Measurements from ENCODE around the gene EPB41L4B. TPM values are rescaled to one million over a fixed set of nuclear protein-coding genes. Genes with fewer than 3 reads are reported as not detected.

The EPB41L4B gene
- total and polyA plus RNA-seq, 7 experiments from 2014 or later: 0.36 TPM; not detected in 6

- Histone ChIP-seq H3K27ac (ENCODE audit: low read depth, low read length) (no peak overlapping the region), H3K36me3 (ENCODE audit: control insufficient read depth in 2 of 3, insufficient read depth in 3 of 3, low read length in 3 of 3) (no peaks in the 10 kb centered on the region), H3K4me3 (ENCODE audit: low read length) (no peak overlapping the region), H3K9me3 (ENCODE audit: control insufficient read depth in 2 of 3, low read length in 3 of 3) (no peaks in the 10 kb centered on the region), H3K27me3 (ENCODE audit: control insufficient read depth in 2 of 2, insufficient read depth in 2 of 2, low read length in 2 of 2) (no peaks in the 10 kb centered on the region), H3K4me1 (ENCODE audit: control insufficient read depth in 2 of 2, insufficient read depth in 2 of 2, low read length in 2 of 2) (no peaks in the 10 kb centered on the region)
- no peak for DNase-seq
- CTCF ChIA-PET: no interaction called here
- intact Hi-C loops (cut with micrococcal nuclease): no loop called here
- POLR2A ChIA-PET: no interaction called here
- Mint-ChIP-seq H3K27ac (no peak overlapping the region), H3K9me3 (peaks cover 0 to 2% (median 0%) of the 10 kb centered on the region in 11 donors), H3K4me3 (no peak overlapping the region), H3K4me1 (no peaks in the 10 kb centered on the region), H3K36me3 (no peaks in the 10 kb centered on the region), H3K27me3 (peaks cover 8 to 25% (median 11%) of the 10 kb centered on the region in 5 donors)
- no peak for ATAC-seq
Measured at GRCh38 chr9:109206670-109207069, 114.2 kb downstream of the EPB41L4B start.

GRCh38 chr9:109205526-109205925 is 115.3 kb downstream of the EPB41L4B start:
- Mint-ChIP-seq H3K27ac (no peak overlapping the region), H3K4me3 (no peak overlapping the region), H3K4me1 (no peaks in the 10 kb centered on the region), H3K27me3 (peaks cover 4 to 19% (median 8%) of the 10 kb centered on the region in 5 donors), H3K9me3 (peaks cover 0 to 2% (median 0%) of the 10 kb centered on the region in 11 donors), H3K36me3 (no peaks in the 10 kb centered on the region)
- intact Hi-C loops (cut with micrococcal nuclease): no loop called here
- no peak for ATAC-seq
- no peaks in the 10 kb centered on the region for H3K9me3 ChIP-seq (ENCODE audit: control insufficient read depth in 2 of 3, low read length in 3 of 3)
- CTCF ChIA-PET: no interaction called here
- no peak overlapping the region for H3K4me3 ChIP-seq (ENCODE audit: low read length)
- POLR2A ChIA-PET: no interaction called here
- H3K4me1 ChIP-seq (ENCODE audit: control insufficient read depth in 2 of 2, insufficient read depth in 2 of 2, low read length in 2 of 2): no peaks in the 10 kb centered on the region
- no peaks in the 10 kb centered on the region for H3K27me3 ChIP-seq (ENCODE audit: control insufficient read depth in 2 of 2, insufficient read depth in 2 of 2, low read length in 2 of 2)
- DNase-seq: no peak
- no peaks in the 10 kb centered on the region for H3K36me3 ChIP-seq (ENCODE audit: control insufficient read depth in 2 of 3, insufficient read depth in 3 of 3, low read length in 3 of 3)
- H3K27ac ChIP-seq (ENCODE audit: low read depth, low read length): no peak overlapping the region

GRCh38 chr9:109203761-109204360 is 117.0 kb downstream of the EPB41L4B start:
- H3K9me3 Mint-ChIP-seq: peaks cover 0 to 2% (median 0%) of the 10 kb centered on the region in 11 donors
- H3K4me3 ChIP-seq (ENCODE audit: low read length): no peak overlapping the region
- DNase-seq (no peak), ATAC-seq (no peak)
- POLR2A ChIA-PET: no interaction called here
- peaks cover 2 to 18% (median 15%) of the 10 kb centered on the region in 5 donors for H3K27me3 Mint-ChIP-seq
- no peaks in the 10 kb centered on the region for H3K36me3 ChIP-seq (ENCODE audit: control insufficient read depth in 2 of 3, insufficient read depth in 3 of 3, low read length in 3 of 3)
- H3K27ac ChIP-seq (ENCODE audit: low read depth, low read length): no peak overlapping the region
- no peaks in the 10 kb centered on the region for H3K4me1 Mint-ChIP-seq
- no peaks in the 10 kb centered on the region for H3K27me3 ChIP-seq (ENCODE audit: control insufficient read depth in 2 of 2, insufficient read depth in 2 of 2, low read length in 2 of 2)
- H3K36me3 Mint-ChIP-seq: no peaks in the 10 kb centered on the region
- intact Hi-C loops (cut with micrococcal nuclease): no loop called here
- CTCF ChIA-PET: interaction anchor here (1.0 kb wide), 1 partner anchor 80 kb away, joined by 4 read pairs; no protein-coding TSS in a partner anchor
- no peak overlapping the region for H3K27ac Mint-ChIP-seq
- no peak overlapping the region for H3K4me3 Mint-ChIP-seq
- H3K4me1 ChIP-seq (ENCODE audit: control insufficient read depth in 2 of 2, insufficient read depth in 2 of 2, low read length in 2 of 2): no peaks in the 10 kb centered on the region
- no peaks in the 10 kb centered on the region for H3K9me3 ChIP-seq (ENCODE audit: control insufficient read depth in 2 of 3, low read length in 3 of 3)

- Histone ChIP-seq H3K4me3 (ENCODE audit: low read length) (no peak overlapping the region), H3K9me3 (ENCODE audit: control insufficient read depth in 2 of 3, low read length in 3 of 3) (no peaks in the 10 kb centered on the region), H3K27me3 (ENCODE audit: control insufficient read depth in 2 of 2, insufficient read depth in 2 of 2, low read length in 2 of 2) (no peaks in the 10 kb centered on the region), H3K27ac (ENCODE audit: low read depth, low read length) (no peak overlapping the region), H3K4me1 (ENCODE audit: control insufficient read depth in 2 of 2, insufficient read depth in 2 of 2, low read length in 2 of 2) (no peaks in the 10 kb centered on the region), H3K36me3 (ENCODE audit: control insufficient read depth in 2 of 3, insufficient read depth in 3 of 3, low read length in 3 of 3) (no peaks in the 10 kb centered on the region)
- DNase-seq (no peak), ATAC-seq (no peak)
- intact Hi-C loops (cut with micrococcal nuclease): loop anchor here in 1 of 2 donors (5.0 to 10.0 kb wide), 4 partner anchors 102 to 265 kb away; partner anchors contain the start of genes ABITRAM and ELP1
- H3K4me3 Mint-ChIP-seq: no peak overlapping the region
- CTCF ChIA-PET: interaction anchor here (1.5 kb wide), 1 partner anchor 215 kb away, joined by 4 read pairs; no protein-coding TSS in a partner anchor
- no peaks in the 10 kb centered on the region for H3K4me1 Mint-ChIP-seq
- no peaks in the 10 kb centered on the region for H3K36me3 Mint-ChIP-seq
- POLR2A ChIA-PET: no interaction called here
- H3K9me3 Mint-ChIP-seq: no peaks in the 10 kb centered on the region
- H3K27ac Mint-ChIP-seq: no peak overlapping the region
- H3K27me3 Mint-ChIP-seq: peaks cover 0 to 11% (median 6%) of the 10 kb centered on the region in 5 donors
Measured at GRCh38 chr9:109199676-109200075, 121.2 kb downstream of the EPB41L4B start.

GRCh38 chr9:109198736-109199382 is 122.0 kb downstream of the EPB41L4B start:
- Histone ChIP-seq H3K4me3 (ENCODE audit: low read length) (no peak overlapping the region), H3K9me3 (ENCODE audit: control insufficient read depth in 2 of 3, low read length in 3 of 3) (no peaks in the 10 kb centered on the region), H3K27me3 (ENCODE audit: control insufficient read depth in 2 of 2, insufficient read depth in 2 of 2, low read length in 2 of 2) (no peaks in the 10 kb centered on the region), H3K4me1 (ENCODE audit: control insufficient read depth in 2 of 2, insufficient read depth in 2 of 2, low read length in 2 of 2) (no peaks in the 10 kb centered on the region), H3K27ac (ENCODE audit: low read depth, low read length) (no peak overlapping the region), H3K36me3 (ENCODE audit: control insufficient read depth in 2 of 3, insufficient read depth in 3 of 3, low read length in 3 of 3) (no peaks in the 10 kb centered on the region)
- Mint-ChIP-seq H3K36me3 (no peaks in the 10 kb centered on the region), H3K27me3 (peaks cover 0 to 12% (median 6%) of the 10 kb centered on the region in 5 donors), H3K4me3 (no peak overlapping the region), H3K27ac (no peak overlapping the region), H3K9me3 (no peaks in the 10 kb centered on the region), H3K4me1 (no peaks in the 10 kb centered on the region)
- ChIA-PET POLR2A (no interaction called here), CTCF (interaction anchor here (0.6 to 1.5 kb wide), 2 partner anchors 9 to 215 kb away, joined by 3 to 4 read pairs; no protein-coding TSS in a partner anchor)
- intact Hi-C loops (cut with micrococcal nuclease): loop anchor here in 1 of 2 donors (5.0 to 10.0 kb wide), 4 partner anchors 102 to 264 kb away; partner anchors contain the start of genes ABITRAM and ELP1
- ATAC-seq (no peak), DNase-seq (peak in 3 of 9 donors; percentile 5 to 17 (median 9))

- ChIA-PET CTCF (no interaction called here), POLR2A (no interaction called here)
- H3K9me3 Mint-ChIP-seq: no peaks in the 10 kb centered on the region
- no peak overlapping the region for H3K27ac ChIP-seq (ENCODE audit: low read depth, low read length)
- no peaks in the 10 kb centered on the region for H3K9me3 ChIP-seq (ENCODE audit: control insufficient read depth in 2 of 3, low read length in 3 of 3)
- no peaks in the 10 kb centered on the region for H3K36me3 ChIP-seq (ENCODE audit: control insufficient read depth in 2 of 3, insufficient read depth in 3 of 3, low read length in 3 of 3)
- H3K36me3 Mint-ChIP-seq: no peaks in the 10 kb centered on the region
- H3K4me1 ChIP-seq (ENCODE audit: control insufficient read depth in 2 of 2, insufficient read depth in 2 of 2, low read length in 2 of 2): no peaks in the 10 kb centered on the region
- no peaks in the 10 kb centered on the region for H3K27me3 ChIP-seq (ENCODE audit: control insufficient read depth in 2 of 2, insufficient read depth in 2 of 2, low read length in 2 of 2)
- peaks cover 0 to 12% (median 2%) of the 10 kb centered on the region in 5 donors for H3K27me3 Mint-ChIP-seq
- no peak overlapping the region for H3K4me3 ChIP-seq (ENCODE audit: low read length)
- peaks cover 0 to 4% (median 0%) of the 10 kb centered on the region in 7 donors for H3K4me1 Mint-ChIP-seq
- DNase-seq (no peak), ATAC-seq (no peak)
- no peak overlapping the region for H3K27ac Mint-ChIP-seq
- intact Hi-C loops (cut with micrococcal nuclease): loop anchor here in 1 of 2 donors (10.0 kb wide), 2 partner anchors 129 to 259 kb away; partner anchors contain the start of genes ABITRAM and ELP1
- H3K4me3 Mint-ChIP-seq: no peak overlapping the region
Measured at GRCh38 chr9:109193974-109194556, 126.8 kb downstream of the EPB41L4B start.
